GM12872 (cell line): ENCODE measurements around the gene SFMBT2.

Source experiments
- TF ChIP-seq, protein P1 (sequence below): IDR thresholded peaks from 3 replicates; pipeline ENCODE4 v1.5.1; 2011; ENCODE audit warnings: low read depth, mild to moderate bottlenecking, low read length, moderate library complexity; ENCODE audit not compliant: insufficient read depth

Gene SFMBT2

DNA sequence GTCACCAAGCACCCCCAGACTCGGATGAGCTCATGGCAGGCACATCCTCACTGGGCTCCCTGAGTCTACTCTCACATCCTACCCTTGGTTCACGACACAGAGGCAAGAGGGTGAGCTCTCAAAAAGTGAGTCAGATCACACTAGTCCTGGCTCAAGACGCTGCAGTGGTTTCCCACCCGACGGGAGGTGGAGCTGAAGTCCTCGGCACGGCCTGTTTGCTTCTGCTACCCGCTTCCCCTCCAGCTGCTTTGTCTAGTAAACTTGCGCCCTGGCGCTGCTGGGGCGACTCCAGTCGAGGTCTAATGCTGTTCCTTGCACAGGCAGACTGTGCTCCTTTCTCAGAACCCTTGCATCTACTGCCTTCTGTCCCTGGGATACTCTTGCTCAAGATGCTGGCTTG is 13.5 kb upstream of the SFMBT2 start:
- TF ChIP-seq, protein P1, sequence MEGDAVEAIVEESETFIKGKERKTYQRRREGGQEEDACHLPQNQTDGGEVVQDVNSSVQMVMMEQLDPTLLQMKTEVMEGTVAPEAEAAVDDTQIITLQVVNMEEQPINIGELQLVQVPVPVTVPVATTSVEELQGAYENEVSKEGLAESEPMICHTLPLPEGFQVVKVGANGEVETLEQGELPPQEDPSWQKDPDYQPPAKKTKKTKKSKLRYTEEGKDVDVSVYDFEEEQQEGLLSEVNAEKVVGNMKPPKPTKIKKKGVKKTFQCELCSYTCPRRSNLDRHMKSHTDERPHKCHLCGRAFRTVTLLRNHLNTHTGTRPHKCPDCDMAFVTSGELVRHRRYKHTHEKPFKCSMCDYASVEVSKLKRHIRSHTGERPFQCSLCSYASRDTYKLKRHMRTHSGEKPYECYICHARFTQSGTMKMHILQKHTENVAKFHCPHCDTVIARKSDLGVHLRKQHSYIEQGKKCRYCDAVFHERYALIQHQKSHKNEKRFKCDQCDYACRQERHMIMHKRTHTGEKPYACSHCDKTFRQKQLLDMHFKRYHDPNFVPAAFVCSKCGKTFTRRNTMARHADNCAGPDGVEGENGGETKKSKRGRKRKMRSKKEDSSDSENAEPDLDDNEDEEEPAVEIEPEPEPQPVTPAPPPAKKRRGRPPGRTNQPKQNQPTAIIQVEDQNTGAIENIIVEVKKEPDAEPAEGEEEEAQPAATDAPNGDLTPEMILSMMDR: no peak

DNA sequence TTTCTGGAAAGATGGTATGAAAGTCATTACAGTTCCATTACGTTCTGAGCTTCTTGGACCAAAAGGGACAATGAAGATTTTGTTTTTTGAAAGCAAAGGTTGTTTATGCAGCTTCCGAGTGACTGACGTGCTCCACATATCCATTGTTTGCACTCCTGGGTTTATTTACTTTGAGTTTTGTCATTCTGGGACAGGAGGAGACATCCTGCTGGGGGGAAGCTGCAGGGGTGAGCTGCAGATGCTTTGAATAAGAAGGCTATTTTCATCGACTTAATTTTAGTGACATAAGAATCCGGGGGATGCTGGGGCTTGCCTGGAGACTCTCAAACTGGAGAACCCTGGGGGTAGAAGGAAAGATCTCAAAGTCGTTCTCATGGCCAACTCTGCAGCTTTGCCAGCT is 12.7 kb upstream of the SFMBT2 start:
- TF ChIP-seq, protein P1: no peak

DNA sequence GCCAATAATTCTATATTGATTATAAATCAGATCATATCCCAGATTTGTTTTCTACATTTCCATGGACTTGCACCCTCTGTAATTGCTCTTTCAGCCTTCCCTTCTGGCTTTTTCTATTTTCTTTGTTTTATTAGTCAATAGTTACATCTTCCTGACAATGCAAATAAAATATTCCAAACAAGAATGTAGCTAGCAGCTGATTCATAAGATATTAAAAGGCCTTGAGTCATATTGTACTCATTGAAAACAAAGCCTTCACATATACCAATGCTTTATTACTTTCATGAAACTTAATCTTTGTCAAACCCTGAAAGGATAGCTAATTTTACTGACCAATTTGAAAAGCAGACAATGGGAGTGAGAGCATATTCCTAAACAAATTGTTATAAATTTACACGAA is 10.7 kb upstream of the SFMBT2 start:
- TF ChIP-seq, protein P1: no peak

DNA sequence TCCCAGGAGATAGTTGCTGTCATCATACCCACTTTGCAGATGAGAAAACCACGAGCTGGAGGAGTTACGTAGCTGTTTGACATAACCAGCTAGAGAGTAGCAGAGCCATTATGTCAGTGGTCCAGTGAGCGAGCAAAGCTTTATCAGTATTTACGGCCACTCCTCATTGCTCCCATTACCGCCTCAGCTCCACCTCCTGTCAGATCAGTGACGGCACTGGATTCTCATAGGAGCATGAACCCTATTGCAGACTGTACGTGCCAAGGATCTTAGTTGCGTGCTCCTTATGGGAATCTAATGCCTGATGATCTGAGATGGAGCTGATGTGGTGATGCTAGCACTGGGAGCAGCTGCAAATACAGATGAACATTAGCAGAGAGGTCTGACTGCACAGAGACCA is 9.2 kb upstream of the SFMBT2 start:
- TF ChIP-seq, protein P1: no peak

DNA sequence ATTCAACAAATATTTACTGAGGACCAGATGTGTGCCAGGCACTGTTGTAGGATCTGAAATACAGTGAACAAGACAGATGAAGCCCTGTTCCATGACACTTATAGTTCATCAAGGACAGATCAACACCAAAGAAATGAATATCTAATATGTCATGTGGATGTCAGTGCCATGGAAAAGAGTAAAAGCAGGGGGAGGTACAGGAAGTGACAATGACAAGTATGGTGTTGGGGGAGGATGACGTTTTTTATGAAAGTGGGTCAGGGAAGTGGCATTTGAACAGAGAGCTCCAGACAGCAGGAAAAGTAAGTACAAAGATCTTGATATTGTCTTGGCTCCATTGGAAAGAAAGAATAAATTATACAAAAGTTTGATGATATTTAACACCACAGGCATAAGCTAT is 7.0 kb upstream of the SFMBT2 start:
- TF ChIP-seq, protein P1: no peak

DNA sequence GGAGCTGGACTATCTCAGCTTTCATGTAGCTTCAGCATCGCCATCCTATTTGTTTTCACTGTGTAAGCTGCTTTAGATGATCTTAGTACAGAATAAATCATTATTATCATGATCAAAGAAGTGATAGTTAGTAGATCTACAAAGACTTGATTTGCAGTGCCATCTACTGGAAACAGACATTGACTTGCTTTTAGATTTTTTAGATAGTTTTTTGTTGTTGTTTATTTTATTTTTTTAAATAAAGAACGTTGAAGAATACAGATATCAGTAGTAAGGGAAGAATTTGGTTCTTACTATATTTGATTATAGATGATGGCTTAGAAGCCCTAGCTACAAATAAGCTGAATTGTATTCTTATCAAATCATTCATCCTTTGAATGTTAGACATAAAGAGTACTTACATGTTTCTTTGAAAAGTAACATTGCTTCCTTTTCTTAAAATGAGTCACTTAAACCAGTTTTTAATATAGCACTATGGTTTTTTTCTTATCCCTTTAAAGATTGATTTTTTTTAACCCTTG is 6.3 kb upstream of the SFMBT2 start:
- TF ChIP-seq, protein P1: peak; percentile 37; the same call in 2 of the 3 replicates

DNA sequence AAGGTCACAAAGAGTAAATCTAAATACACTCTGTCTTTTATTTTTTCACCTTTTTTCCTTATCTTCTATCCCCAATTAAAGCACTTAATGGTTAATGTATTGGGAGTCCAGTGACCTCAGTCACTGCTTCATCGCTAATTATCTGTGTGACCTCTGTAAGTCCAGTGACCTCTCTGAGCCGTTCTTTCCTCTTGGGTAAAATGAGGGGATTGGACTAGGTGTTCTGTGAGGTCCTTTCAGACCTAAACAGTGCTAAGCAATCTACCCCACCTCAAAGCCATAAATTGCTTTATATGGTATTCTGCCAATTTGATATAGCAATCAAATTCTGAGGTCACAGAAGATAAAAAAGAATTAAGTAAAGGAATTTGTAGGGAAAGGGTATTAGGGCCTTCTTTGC is 3.9 kb upstream of the SFMBT2 start:
- TF ChIP-seq, protein P1: no peak

DNA sequence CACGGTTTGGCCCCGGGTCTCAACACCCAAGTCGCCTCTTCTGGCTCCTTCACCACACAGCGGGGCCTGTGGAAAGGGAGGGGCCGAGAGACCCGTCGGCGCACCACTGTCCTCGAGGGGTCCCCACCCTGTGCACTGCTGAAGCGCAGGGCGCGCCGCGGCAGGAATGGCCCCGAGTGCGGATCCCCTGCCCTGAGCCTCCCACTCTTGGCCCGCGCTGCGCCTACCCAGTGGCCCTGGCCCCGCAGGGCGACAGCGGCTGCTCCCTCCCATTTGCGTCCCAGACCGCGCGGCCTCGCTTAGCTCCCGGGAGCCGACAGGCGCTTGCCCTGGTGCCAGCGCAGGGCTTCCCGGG is 2.1 kb upstream of the SFMBT2 start:
- TF ChIP-seq, protein P1: no peak
